CD4-positive, alpha-beta T cell treated with Interleukin-12 subunit alpha and Interleukin-12 subunit beta, for 1 hour (primary cell): ENCODE measurements around the gene JADE2.
"Not testable (repeated sequence)": the region's sequence is repeated elsewhere in the genome, so short reads cannot be mapped to it uniquely, and the experiment has no call there.

ENCODE experiments used
- DNase-seq: peaks from one replicate; pipeline ENCODE4 v3.0.0-alpha.2; 2020

JADE2 gene

GRCh38 chr5:134594797-134595457 is 69.5 kb downstream of the JADE2 start:
- no peak for DNase-seq

GRCh38 chr5:134595458-134595838 is 70.0 kb downstream of the JADE2 start:
- no peak for DNase-seq

- DNase-seq = not testable (repeated sequence)
These were observed 74.3 kb downstream of the JADE2 start for GRCh38 chr5:134599820-134600219.

- no peak for DNase-seq
These were observed 75.1 kb downstream of the JADE2 start for GRCh38 chr5:134600600-134600999.

GRCh38 chr5:134603059-134603458 is 77.6 kb downstream of the JADE2 start:
- no peak for DNase-seq

- DNase-seq = no peak
These were observed 79.4 kb downstream of the JADE2 start for GRCh38 chr5:134604908-134605307.

- no peak for DNase-seq
These were observed 81.3 kb downstream of the JADE2 start for GRCh38 chr5:134606726-134607125.

- no peak for DNase-seq
These were observed 83.1 kb downstream of the JADE2 start for GRCh38 chr5:134608555-134608954.

- DNase-seq = no peak
These were observed 83.9 kb downstream of the JADE2 start for GRCh38 chr5:134609232-134609851.

GRCh38 chr5:134610725-134611124 is 85.3 kb downstream of the JADE2 start:
- DNase-seq = no peak

GRCh38 chr5:134611515-134611914 is 86.0 kb downstream of the JADE2 start:
- no peak for DNase-seq

GRCh38 chr5:134614450-134615085 is 89.1 kb downstream of the JADE2 start:
- DNase-seq = no peak

GRCh38 chr5:134620634-134621033 is 95.2 kb downstream of the JADE2 start:
- no peak for DNase-seq

- no peak for DNase-seq
These were observed 100.1 kb downstream of the JADE2 start for GRCh38 chr5:134625559-134625958.

- DNase-seq = no peak
These were observed 101.0 kb downstream of the JADE2 start for GRCh38 chr5:134626369-134627014.
